HG02840 (cell line): ENCODE results near the gene CEACAM19.
"Not testable (repeated sequence)": the region's sequence is repeated elsewhere in the genome, so short reads cannot be mapped to it uniquely, and the experiment has no call there.

ENCODE experiments used
- ATAC-seq: cut with Tn5 transposase; IDR thresholded peaks from one replicate; pipeline ENCODE4 v1.9.1; 2021; ENCODE audit warnings: mild to moderate bottlenecking, moderate library complexity, moderate number of reproducible peaks; ENCODE audit not compliant: unreplicated experiment, low FRiP score

The CEACAM19 gene

GRCh38 chr19:44671400-44671799, at the start of gene CEACAM19:
Gene CEACAM19 (plus strand): TSS chr19:44671482. CDS start chr19:44671932, 450 bp downstream.
- no peak for ATAC-seq

GRCh38 chr19:44623080-44623479, 48.2 kb upstream of the CEACAM19 start:
- no peak for ATAC-seq

GRCh38 chr19:44623626-44624025, 47.7 kb upstream of the CEACAM19 start:
- no peak for ATAC-seq

- ATAC-seq, result no peak
Observed at GRCh38 chr19:44624840-44625354, 46.4 kb upstream of the CEACAM19 start.

- not testable (repeated sequence) for ATAC-seq
Observed at GRCh38 chr19:44625637-44626036, 45.6 kb upstream of the CEACAM19 start.

GRCh38 chr19:44626048-44626624, 45.1 kb upstream of the CEACAM19 start:
- no peak for ATAC-seq

GRCh38 chr19:44627631-44628030, 43.7 kb upstream of the CEACAM19 start:
- ATAC-seq, result no peak

GRCh38 chr19:44628793-44629192, 42.5 kb upstream of the CEACAM19 start:
- no peak for ATAC-seq

GRCh38 chr19:44631611-44632010, 39.7 kb upstream of the CEACAM19 start:
- ATAC-seq, result not testable (repeated sequence)

GRCh38 chr19:44634058-44634457, 37.2 kb upstream of the CEACAM19 start:
- ATAC-seq, result not testable (repeated sequence)

GRCh38 chr19:44634785-44635184, 36.5 kb upstream of the CEACAM19 start:
- no peak for ATAC-seq

- ATAC-seq, result no peak
Observed at GRCh38 chr19:44635581-44636438, 35.5 kb upstream of the CEACAM19 start.

GRCh38 chr19:44636439-44637389, 34.6 kb upstream of the CEACAM19 start:
- ATAC-seq, result no peak

GRCh38 chr19:44637390-44637764, 33.9 kb upstream of the CEACAM19 start:
- ATAC-seq, result no peak

- no peak for ATAC-seq
Observed at GRCh38 chr19:44640518-44640917, 30.8 kb upstream of the CEACAM19 start.

- no peak for ATAC-seq
Observed at GRCh38 chr19:44641501-44642265, 29.6 kb upstream of the CEACAM19 start.

GRCh38 chr19:44642377-44642776, 28.9 kb upstream of the CEACAM19 start:
- no peak for ATAC-seq

- no peak for ATAC-seq
Observed at GRCh38 chr19:44643605-44644401, 27.5 kb upstream of the CEACAM19 start, which contains the start of gene PVR. Gene PVR (plus strand): TSS chr19:44643910. CDS start chr19:44644097, 187 bp downstream.
